CD4-positive, alpha-beta T cell treated with Interleukin-4 for 1 hour (primary cell): Measurements from ENCODE around the gene CHST15.

Experiments
- DNase-seq, 2 donors: peaks; one replicate each; pipeline ENCODE4 v3.0.0-alpha.2; 2020 to 2022

CHST15 gene

GRCh38 chr10:124124123-124124768 lies 30.8 kb upstream of the CHST15 start:
- DNase-seq = peak in 1 of 2 donors; percentile 67

GRCh38 chr10:124123156-124123555 lies 29.8 kb upstream of the CHST15 start:
- no peak for DNase-seq

GRCh38 chr10:124122211-124122610 lies 28.8 kb upstream of the CHST15 start:
- no peak for DNase-seq

GRCh38 chr10:124120410-124121061 lies 27.1 kb upstream of the CHST15 start:
- DNase-seq = no peak

- DNase-seq = peak in 1 of 2 donors; percentile 39
These were observed 26.5 kb upstream of the CHST15 start for GRCh38 chr10:124119946-124120345.

- no peak for DNase-seq
These were observed 25.8 kb upstream of the CHST15 start for GRCh38 chr10:124119216-124119615.

- DNase-seq = peak in 1 of 2 donors; percentile 18
These were observed 24.4 kb upstream of the CHST15 start for GRCh38 chr10:124117833-124118232.

GRCh38 chr10:124117511-124117785 lies 24.1 kb upstream of the CHST15 start:
- DNase-seq = no peak

GRCh38 chr10:124116771-124117510 lies 23.5 kb upstream of the CHST15 start:
- no peak for DNase-seq

GRCh38 chr10:124114696-124115095 lies 21.3 kb upstream of the CHST15 start:
- no peak for DNase-seq

GRCh38 chr10:124112891-124113580 lies 19.6 kb upstream of the CHST15 start:
- DNase-seq = no peak

- DNase-seq = no peak
These were observed 17.5 kb upstream of the CHST15 start for GRCh38 chr10:124110882-124111281.

- no peak for DNase-seq
These were observed 15.9 kb upstream of the CHST15 start for GRCh38 chr10:124109261-124109660.

- no peak for DNase-seq
These were observed 13.7 kb upstream of the CHST15 start for GRCh38 chr10:124107072-124107471.

GRCh38 chr10:124106241-124106879 lies 13.0 kb upstream of the CHST15 start:
- no peak for DNase-seq

- no peak for DNase-seq
These were observed 12.2 kb upstream of the CHST15 start for GRCh38 chr10:124105594-124105993.

- no peak for DNase-seq
These were observed 11.6 kb upstream of the CHST15 start for GRCh38 chr10:124105045-124105444.

GRCh38 chr10:124104011-124104627 lies 10.7 kb upstream of the CHST15 start:
- DNase-seq = no peak

- no peak for DNase-seq
These were observed 8.0 kb upstream of the CHST15 start for GRCh38 chr10:124101351-124101750.

- DNase-seq = peak in 1 of 2 donors; percentile 57
These were observed 7.3 kb upstream of the CHST15 start for GRCh38 chr10:124100651-124101050.

- no peak for DNase-seq
These were observed 6.7 kb upstream of the CHST15 start for GRCh38 chr10:124100124-124100523.

- no peak for DNase-seq
These were observed 6.2 kb upstream of the CHST15 start for GRCh38 chr10:124099604-124100003.

GRCh38 chr10:124098575-124098974 lies 5.2 kb upstream of the CHST15 start:
- DNase-seq = no peak
